Liver (tissue), 9 donors: Measurements from ENCODE around the gene SLC27A4. TPM values are rescaled to one million over a fixed set of nuclear protein-coding genes. Genes with fewer than 3 reads are reported as not detected.

Experiments
- DNase-seq: peaks from one replicate; pipeline ENCODE4 v3.0.0-alpha.2; 2017; ENCODE audit warnings: low spot score
- H3K27ac ChIP-seq, 2 donors: one replicate each; pipeline ENCODE4 v1.7.0; 2013; ENCODE audit warnings: inconsistent platforms in 2 of 2, low read length in 2 of 2, control low read depth in 1 of 2, low read depth in 1 of 2, mild to moderate bottlenecking in 1 of 2
- H3K27me3 ChIP-seq, 4 donors: one replicate each; pipeline versions ENCODE4 v1.6.1 to v1.7.0; 2013; ENCODE audit warnings: low read length in 3 of 4, inconsistent platforms in 1 of 4, mild to moderate bottlenecking in 1 of 4, moderate library complexity in 1 of 4; ENCODE audit not compliant: control insufficient read depth in 4 of 4, insufficient read depth in 4 of 4
- H3K36me3 ChIP-seq, 4 donors: one replicate each; pipeline versions ENCODE4 v1.6.1 to v1.7.0; 2013; ENCODE audit warnings: low read length in 3 of 4, mild to moderate bottlenecking in 3 of 4, low read depth in 1 of 4, moderate library complexity in 1 of 4; ENCODE audit not compliant: control insufficient read depth in 4 of 4, insufficient read depth in 3 of 4
- H3K4me1 ChIP-seq, 4 donors: one replicate each; pipeline versions ENCODE4 v1.6.1 to v1.7.0; 2013; ENCODE audit warnings: low read length in 3 of 4, mild to moderate bottlenecking in 3 of 4, moderate library complexity in 1 of 4; ENCODE audit not compliant: control insufficient read depth in 4 of 4, insufficient read depth in 4 of 4
- H3K4me3 ChIP-seq, 3 donors: one replicate each; pipeline versions ENCODE4 v1.6.1 to v1.7.0; 2013; ENCODE audit warnings: low read length in 3 of 3, control low read depth in 1 of 3, low read depth in 1 of 3, mild to moderate bottlenecking in 1 of 3
- H3K9ac ChIP-seq, 2 donors: one replicate each; pipeline ENCODE4 v1.7.0; 2013; ENCODE audit warnings: low read length in 2 of 2, mild to moderate bottlenecking in 2 of 2, moderate library complexity in 2 of 2, control low read depth in 1 of 2, low read depth in 1 of 2
- H3K9me3 ChIP-seq, 4 donors: one replicate each; pipeline versions ENCODE4 v1.6.1 to v1.7.0; 2013; ENCODE audit warnings: low read length in 3 of 4; ENCODE audit not compliant: control insufficient read depth in 4 of 4
- CTCF ChIP-seq: fragments of 150-350 bp; IDR thresholded peaks from 2 replicates; pipeline ENCODE4 v1.5.1; 2017; ENCODE audit warnings: improper control_type of control experiment, low read depth, low read length; ENCODE audit not compliant: missing input control
- EGR1 ChIP-seq, 2 donors: IDR thresholded peaks; 2 replicates each; pipeline ENCODE4 v1.6.1; 2016 to 2018; ENCODE audit warnings: antibody characterized with exemption in 2 of 2, low read depth in 2 of 2
- FOXA1 ChIP-seq: IDR thresholded peaks from 2 replicates; pipeline ENCODE4 v1.6.1; 2016; ENCODE audit warnings: antibody characterized with exemption
- GABPA ChIP-seq, 2 donors: IDR thresholded peaks in 1 of 2; conservative IDR thresholded peaks in 1 of 2; 2 replicates each; pipeline ENCODE4 v1.6.1; 2016; ENCODE audit warnings: antibody characterized with exemption in 2 of 2, mild to moderate bottlenecking in 1 of 2, moderate library complexity in 1 of 2
- HNF4A ChIP-seq, 2 donors: conservative IDR thresholded peaks; 2 replicates each; pipeline ENCODE4 v1.6.1; 2016; ENCODE audit warnings: antibody characterized with exemption in 2 of 2, mild to moderate bottlenecking in 2 of 2
- HNF4G ChIP-seq: IDR thresholded peaks from 2 replicates; pipeline ENCODE4 v1.6.1; 2016; ENCODE audit warnings: antibody characterized with exemption
- JUND ChIP-seq, 2 donors: IDR thresholded peaks; 2 replicates each; pipeline ENCODE4 v1.6.1; 2016; ENCODE audit warnings: antibody characterized with exemption in 2 of 2
- NR2F2 ChIP-seq: IDR thresholded peaks from 2 replicates; pipeline ENCODE4 v1.6.1; 2016; ENCODE audit warnings: antibody characterized with exemption
- RAD21 ChIP-seq, 2 donors: IDR thresholded peaks; 2 replicates each; pipeline ENCODE4 v1.6.1; 2016; ENCODE audit warnings: antibody characterized with exemption in 2 of 2, mild to moderate bottlenecking in 2 of 2
- RXRA ChIP-seq, 2 donors: IDR thresholded peaks; 2 replicates each; pipeline ENCODE4 v1.6.1; 2017 to 2018; ENCODE audit warnings: antibody characterized with exemption in 2 of 2, mild to moderate bottlenecking in 1 of 2
- SP1 ChIP-seq: IDR thresholded peaks from 2 replicates; pipeline ENCODE4 v1.6.1; 2018; ENCODE audit warnings: antibody characterized with exemption, mild to moderate bottlenecking
- TAF1 ChIP-seq: conservative IDR thresholded peaks from 2 replicates; pipeline ENCODE4 v1.6.1; 2016; ENCODE audit warnings: antibody characterized with exemption, mild to moderate bottlenecking
- YY1 ChIP-seq: IDR thresholded peaks from 2 replicates; pipeline ENCODE4 v1.6.1; 2016; ENCODE audit warnings: antibody characterized with exemption, mild to moderate bottlenecking
- WGBS: extraction: QIAGEN DNeasy Blood & Tissue Kit; methylation state at CpG from one replicate; pipeline ENCODE4 v1.1.7; 2013; 5-methylcytosine and 5-hydroxymethylcytosine counted together
- polyA plus RNA-seq, 2 donors: library from polyadenylated mRNA; stranded (reverse) in 1 of 2; unstranded in 1 of 2; fragments of 200-250 nt in 1 of 2; fragments of >200 nt in 1 of 2; fragmentation: Nextera tagmentation in 1 of 2; extraction: Ambion mirVana in 1 of 2; gene quantifications; one replicate each; pipeline versions ENCODE4 v1.2.1 to v1.2.3, GENCODE V29; 2013 to 2015
- total RNA-seq, 2 donors: library from RNA; depleted of rRNA; stranded (reverse); fragments of >200 nt; gene quantifications; one replicate each; pipeline ENCODE4 v1.2.3, GENCODE V29; 2014
- TF ChIP-seq, protein P1 (sequence below): IDR thresholded peaks from 2 replicates; pipeline ENCODE4 v1.6.1; 2016; ENCODE audit warnings: antibody characterized with exemption, mild to moderate bottlenecking
- TF ChIP-seq, protein P2 (sequence below): IDR thresholded peaks from 2 replicates; pipeline ENCODE4 v1.6.1; 2016; ENCODE audit warnings: antibody characterized with exemption
- donor health status: healthy.
- donor health status: healthy.
- donor health status: healthy.
- donor health status: healthy.
- donor health status: healthy.

Gene SLC27A4
- total and polyA plus RNA-seq, 4 donors = 5.9 to 36.4 (median 14.7) TPM

DNA sequence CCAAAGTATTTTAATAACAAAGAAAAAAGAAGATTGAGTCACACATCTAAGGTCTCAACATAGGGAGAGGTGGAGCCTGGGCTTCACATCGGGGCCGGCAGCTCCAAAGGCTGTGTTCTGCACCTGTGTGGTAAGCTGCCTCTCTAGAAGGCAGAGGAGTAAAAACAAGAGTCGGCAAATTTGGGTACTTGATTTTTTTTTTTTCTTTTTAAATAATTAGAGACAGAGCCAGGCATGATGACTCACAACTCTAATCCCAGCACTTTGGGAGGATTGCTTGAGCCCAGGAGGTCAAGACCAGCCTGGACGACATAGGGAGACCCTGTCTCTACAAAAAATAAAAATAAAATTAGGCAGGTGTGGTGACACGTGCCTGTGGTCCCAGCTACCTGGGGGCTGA lies 35.5 kb downstream of the SLC27A4 start:
- Histone ChIP-seq H3K27ac (no peak overlapping the region), H3K9ac (no peak overlapping the region), H3K4me3 (no peak overlapping the region), H3K9me3 (no peaks in the 10 kb centered on the region), H3K4me1 (peaks cover 0 to 14% (median 11%) of the 10 kb centered on the region in 4 donors), H3K27me3 (no peaks in the 10 kb centered on the region), H3K36me3 (peaks cover 0 to 9% (median 4%) of the 10 kb centered on the region in 4 donors)
- TF ChIP-seq RXRA (IDR thresholded peaks at IDR 0.05) (no peak), SP1 (no peak), CTCF (no peak), TAF1 (no peak), HNF4G (no peak), RAD21 (IDR thresholded peaks at IDR 0.05) (no peak), EGR1 (IDR thresholded peaks at IDR 0.05; ENCODE audit: low read depth in 2 of 2) (no peak), HNF4A (conservative IDR thresholded peaks at IDR 0.05) (no peak), FOXA1 (no peak)
- TF ChIP-seq, protein P1, sequence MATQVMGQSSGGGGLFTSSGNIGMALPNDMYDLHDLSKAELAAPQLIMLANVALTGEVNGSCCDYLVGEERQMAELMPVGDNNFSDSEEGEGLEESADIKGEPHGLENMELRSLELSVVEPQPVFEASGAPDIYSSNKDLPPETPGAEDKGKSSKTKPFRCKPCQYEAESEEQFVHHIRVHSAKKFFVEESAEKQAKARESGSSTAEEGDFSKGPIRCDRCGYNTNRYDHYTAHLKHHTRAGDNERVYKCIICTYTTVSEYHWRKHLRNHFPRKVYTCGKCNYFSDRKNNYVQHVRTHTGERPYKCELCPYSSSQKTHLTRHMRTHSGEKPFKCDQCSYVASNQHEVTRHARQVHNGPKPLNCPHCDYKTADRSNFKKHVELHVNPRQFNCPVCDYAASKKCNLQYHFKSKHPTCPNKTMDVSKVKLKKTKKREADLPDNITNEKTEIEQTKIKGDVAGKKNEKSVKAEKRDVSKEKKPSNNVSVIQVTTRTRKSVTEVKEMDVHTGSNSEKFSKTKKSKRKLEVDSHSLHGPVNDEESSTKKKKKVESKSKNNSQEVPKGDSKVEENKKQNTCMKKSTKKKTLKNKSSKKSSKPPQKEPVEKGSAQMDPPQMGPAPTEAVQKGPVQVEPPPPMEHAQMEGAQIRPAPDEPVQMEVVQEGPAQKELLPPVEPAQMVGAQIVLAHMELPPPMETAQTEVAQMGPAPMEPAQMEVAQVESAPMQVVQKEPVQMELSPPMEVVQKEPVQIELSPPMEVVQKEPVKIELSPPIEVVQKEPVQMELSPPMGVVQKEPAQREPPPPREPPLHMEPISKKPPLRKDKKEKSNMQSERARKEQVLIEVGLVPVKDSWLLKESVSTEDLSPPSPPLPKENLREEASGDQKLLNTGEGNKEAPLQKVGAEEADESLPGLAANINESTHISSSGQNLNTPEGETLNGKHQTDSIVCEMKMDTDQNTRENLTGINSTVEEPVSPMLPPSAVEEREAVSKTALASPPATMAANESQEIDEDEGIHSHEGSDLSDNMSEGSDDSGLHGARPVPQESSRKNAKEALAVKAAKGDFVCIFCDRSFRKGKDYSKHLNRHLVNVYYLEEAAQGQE = no peak
- WGBS = 92% methylated on average over 5 of the region's 5 CpGs
- no peak for DNase-seq

DNA sequence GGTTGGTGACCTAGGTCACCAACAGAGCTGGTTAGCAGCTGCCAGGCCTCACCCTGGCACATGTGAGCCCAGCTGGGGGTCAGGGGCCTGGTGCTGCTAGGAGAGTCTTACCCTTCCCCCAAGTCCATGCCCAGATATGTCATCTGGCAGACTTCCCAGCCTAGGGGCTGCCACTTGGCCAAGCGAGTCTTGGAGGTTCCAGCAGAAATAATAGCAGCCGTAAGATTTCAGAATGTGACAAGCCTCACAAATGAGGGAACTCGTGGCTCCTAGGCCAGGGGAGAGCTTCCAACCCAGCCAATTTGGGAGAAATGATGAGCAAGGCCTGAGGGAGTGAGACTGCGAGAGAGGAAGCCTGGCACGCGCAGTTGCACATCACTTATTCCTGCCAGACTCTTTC lies 41.9 kb downstream of the SLC27A4 start:
- H3K27me3 ChIP-seq = no peaks in the 10 kb centered on the region
- 89% methylated on average over 6 of the region's 6 CpGs for WGBS
- H3K4me3 ChIP-seq = no peak overlapping the region
- no peaks in the 10 kb centered on the region for H3K4me1 ChIP-seq
- H3K9ac ChIP-seq = no peak overlapping the region
- DNase-seq = no peak
- no peaks in the 10 kb centered on the region for H3K9me3 ChIP-seq
- H3K36me3 ChIP-seq = peaks cover 6 to 38% (median 15%) of the 10 kb centered on the region in 4 donors
- TF ChIP-seq SP1 = no peak
- no peak for TF ChIP-seq RXRA (IDR thresholded peaks at IDR 0.05)
- TF ChIP-seq EGR1 (IDR thresholded peaks at IDR 0.05; ENCODE audit: low read depth in 2 of 2) = no peak
- no peak for TF ChIP-seq NR2F2
- TF ChIP-seq TAF1 = no peak
- TF ChIP-seq, protein P2, sequence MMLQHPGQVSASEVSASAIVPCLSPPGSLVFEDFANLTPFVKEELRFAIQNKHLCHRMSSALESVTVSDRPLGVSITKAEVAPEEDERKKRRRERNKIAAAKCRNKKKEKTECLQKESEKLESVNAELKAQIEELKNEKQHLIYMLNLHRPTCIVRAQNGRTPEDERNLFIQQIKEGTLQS = no peak
- no peak for TF ChIP-seq RAD21 (IDR thresholded peaks at IDR 0.05)
- no peak for TF ChIP-seq JUND (IDR thresholded peaks at IDR 0.05)
- no peak for TF ChIP-seq GABPA (IDR thresholded peaks at IDR 0.05 in 1 of 2, conservative IDR thresholded peaks at IDR 0.05 in 1 of 2)
- no peak for TF ChIP-seq FOXA1
- TF ChIP-seq HNF4A (conservative IDR thresholded peaks at IDR 0.05) = no peak
- TF ChIP-seq, protein P1 = no peak
- no peak for TF ChIP-seq YY1
- no peak overlapping the region for H3K27ac ChIP-seq
